ENCODE data around the gene GRIP2. TPM values are rescaled to one million over a fixed set of nuclear protein-coding genes. Genes with fewer than 3 reads are reported as not detected.

GRIP2 gene
- polyA plus RNA-seq, 1 experiment: not detected

DNA sequence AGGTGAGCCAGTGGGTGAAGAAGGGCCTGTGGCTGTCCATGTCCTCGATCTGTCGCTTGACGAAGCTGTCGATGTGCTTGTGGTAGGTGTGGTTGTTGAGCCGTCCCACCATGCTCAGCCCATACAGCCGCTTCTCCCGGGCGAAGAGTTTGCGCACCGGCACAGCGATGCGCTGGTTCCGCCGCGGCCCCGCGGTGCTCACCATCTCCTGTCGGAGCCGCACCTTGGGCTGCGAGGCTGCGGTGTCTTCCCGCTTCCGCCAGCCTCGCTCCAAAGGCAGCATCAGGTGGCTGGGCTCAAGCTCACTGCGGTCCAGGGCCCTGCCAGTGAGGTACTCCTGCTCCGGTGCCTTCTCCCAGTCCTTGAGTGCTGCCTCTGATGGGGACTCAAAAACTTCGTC is 34.0 kb upstream of the GRIP2 start:
- Histone ChIP-seq H3K27ac (ENCODE audit: low read depth, low read length) (no peak overlapping the region), H3K27me3 (ENCODE audit: control insufficient read depth, insufficient read depth, low read length) (peaks cover 19% of the 10 kb centered on the region), H3K4me3 (ENCODE audit: low read depth, low read length) (no peak overlapping the region), H3K9me3 (ENCODE audit: control insufficient read depth, insufficient read depth, low read length) (no peaks in the 10 kb centered on the region; the same call in 1 of the 2 replicates)
- ChIA-PET CTCF (no interaction called here), POLR2A (no interaction called here)
- DNase-seq (ENCODE audit: low read depth, low spot score): no peak
- TF ChIP-seq, protein P1, sequence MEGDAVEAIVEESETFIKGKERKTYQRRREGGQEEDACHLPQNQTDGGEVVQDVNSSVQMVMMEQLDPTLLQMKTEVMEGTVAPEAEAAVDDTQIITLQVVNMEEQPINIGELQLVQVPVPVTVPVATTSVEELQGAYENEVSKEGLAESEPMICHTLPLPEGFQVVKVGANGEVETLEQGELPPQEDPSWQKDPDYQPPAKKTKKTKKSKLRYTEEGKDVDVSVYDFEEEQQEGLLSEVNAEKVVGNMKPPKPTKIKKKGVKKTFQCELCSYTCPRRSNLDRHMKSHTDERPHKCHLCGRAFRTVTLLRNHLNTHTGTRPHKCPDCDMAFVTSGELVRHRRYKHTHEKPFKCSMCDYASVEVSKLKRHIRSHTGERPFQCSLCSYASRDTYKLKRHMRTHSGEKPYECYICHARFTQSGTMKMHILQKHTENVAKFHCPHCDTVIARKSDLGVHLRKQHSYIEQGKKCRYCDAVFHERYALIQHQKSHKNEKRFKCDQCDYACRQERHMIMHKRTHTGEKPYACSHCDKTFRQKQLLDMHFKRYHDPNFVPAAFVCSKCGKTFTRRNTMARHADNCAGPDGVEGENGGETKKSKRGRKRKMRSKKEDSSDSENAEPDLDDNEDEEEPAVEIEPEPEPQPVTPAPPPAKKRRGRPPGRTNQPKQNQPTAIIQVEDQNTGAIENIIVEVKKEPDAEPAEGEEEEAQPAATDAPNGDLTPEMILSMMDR (IDR thresholded peaks at IDR 0.05; ENCODE audit: low read depth, low read length): no peak

DNA sequence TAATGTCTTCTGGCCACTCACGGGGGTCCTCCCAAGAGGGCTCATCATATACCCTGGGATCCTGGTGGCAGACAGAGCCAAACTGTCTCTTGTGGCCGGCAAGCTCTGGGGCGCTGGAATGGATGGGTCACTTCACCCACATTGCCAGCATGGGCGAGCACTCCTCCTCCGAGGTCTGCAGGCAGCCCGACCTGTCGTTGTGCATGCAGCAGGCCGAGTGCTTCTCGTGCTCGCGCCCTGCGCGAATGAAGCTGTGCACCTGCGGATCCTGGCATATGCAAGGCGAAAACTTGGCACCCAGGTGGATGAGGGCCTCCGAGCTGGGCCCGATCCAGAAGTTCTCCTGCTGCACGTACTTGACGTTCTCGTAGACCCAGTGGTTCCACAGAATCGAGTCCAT is 33.6 kb upstream of the GRIP2 start:
- TF ChIP-seq, protein P1 (IDR thresholded peaks at IDR 0.05; ENCODE audit: low read depth, low read length): no peak
- POLR2A ChIA-PET: no interaction called here
- CTCF ChIA-PET: no interaction called here
- Histone ChIP-seq H3K4me3 (ENCODE audit: low read depth, low read length) (no peak overlapping the region), H3K27ac (ENCODE audit: low read depth, low read length) (no peak overlapping the region), H3K27me3 (ENCODE audit: control insufficient read depth, insufficient read depth, low read length) (peaks cover 19% of the 10 kb centered on the region), H3K9me3 (ENCODE audit: control insufficient read depth, insufficient read depth, low read length) (no peaks in the 10 kb centered on the region; the same call in 1 of the 2 replicates)
- no peak for DNase-seq (ENCODE audit: low read depth, low spot score)

DNA sequence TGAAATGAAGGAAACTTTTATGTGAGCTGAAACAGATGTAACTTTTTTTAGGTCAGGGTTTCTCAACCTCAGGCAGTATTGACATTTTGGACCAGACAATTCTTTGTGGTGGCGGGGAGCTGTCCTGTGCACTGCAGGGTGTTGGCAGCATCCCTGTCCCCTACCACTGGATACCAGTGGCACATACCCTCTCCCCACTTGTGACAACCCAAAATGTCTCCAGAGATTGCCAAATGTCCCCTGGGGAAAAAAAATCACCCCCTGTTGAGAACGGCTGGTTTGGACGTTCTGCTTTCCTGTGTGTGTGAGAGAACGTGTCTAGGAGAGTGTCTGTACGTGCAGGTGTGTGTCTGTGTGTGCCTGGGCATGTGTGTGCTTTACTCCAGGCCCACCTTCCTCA is 30.7 kb upstream of the GRIP2 start:
- no peak overlapping the region for H3K4me3 ChIP-seq (ENCODE audit: low read depth, low read length)
- H3K27ac ChIP-seq (ENCODE audit: low read depth, low read length): no peak overlapping the region
- TF ChIP-seq, protein P1 (IDR thresholded peaks at IDR 0.05; ENCODE audit: low read depth, low read length): no peak
- H3K9me3 ChIP-seq (ENCODE audit: control insufficient read depth, insufficient read depth, low read length): no peaks in the 10 kb centered on the region; the same call in 1 of the 2 replicates
- DNase-seq (ENCODE audit: low read depth, low spot score): no peak
- ChIA-PET CTCF (no interaction called here), POLR2A (no interaction called here)
- peaks cover 25% of the 10 kb centered on the region for H3K27me3 ChIP-seq (ENCODE audit: control insufficient read depth, insufficient read depth, low read length)

DNA sequence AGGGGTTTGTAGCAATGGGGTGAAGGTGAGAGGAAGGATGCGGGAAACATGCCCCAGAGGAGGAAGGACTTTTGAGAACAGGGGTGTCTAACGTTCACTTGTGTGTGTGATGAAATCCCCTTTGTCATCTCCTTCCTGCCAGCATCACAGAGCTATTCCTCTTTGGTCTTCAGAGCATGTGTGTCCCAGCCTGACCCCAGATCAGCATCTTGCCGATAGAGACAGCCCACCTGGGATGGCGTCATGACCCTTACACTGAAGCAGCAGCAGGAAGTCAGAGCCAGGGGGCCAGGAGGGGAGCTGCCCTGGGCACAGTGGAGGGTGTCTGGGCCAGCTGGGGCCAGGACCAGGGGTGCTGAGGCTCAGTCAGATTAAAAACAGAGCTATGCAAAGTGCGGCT is 29.9 kb upstream of the GRIP2 start:
- POLR2A ChIA-PET: no interaction called here
- peaks cover 25% of the 10 kb centered on the region for H3K27me3 ChIP-seq (ENCODE audit: control insufficient read depth, insufficient read depth, low read length)
- CTCF ChIA-PET: no interaction called here
- TF ChIP-seq, protein P1 (IDR thresholded peaks at IDR 0.05; ENCODE audit: low read depth, low read length): no peak
- H3K27ac ChIP-seq (ENCODE audit: low read depth, low read length): no peak overlapping the region
- no peaks in the 10 kb centered on the region; the same call in 1 of the 2 replicates for H3K9me3 ChIP-seq (ENCODE audit: control insufficient read depth, insufficient read depth, low read length)
- DNase-seq (ENCODE audit: low read depth, low spot score): no peak
- H3K4me3 ChIP-seq (ENCODE audit: low read depth, low read length): no peak overlapping the region

DNA sequence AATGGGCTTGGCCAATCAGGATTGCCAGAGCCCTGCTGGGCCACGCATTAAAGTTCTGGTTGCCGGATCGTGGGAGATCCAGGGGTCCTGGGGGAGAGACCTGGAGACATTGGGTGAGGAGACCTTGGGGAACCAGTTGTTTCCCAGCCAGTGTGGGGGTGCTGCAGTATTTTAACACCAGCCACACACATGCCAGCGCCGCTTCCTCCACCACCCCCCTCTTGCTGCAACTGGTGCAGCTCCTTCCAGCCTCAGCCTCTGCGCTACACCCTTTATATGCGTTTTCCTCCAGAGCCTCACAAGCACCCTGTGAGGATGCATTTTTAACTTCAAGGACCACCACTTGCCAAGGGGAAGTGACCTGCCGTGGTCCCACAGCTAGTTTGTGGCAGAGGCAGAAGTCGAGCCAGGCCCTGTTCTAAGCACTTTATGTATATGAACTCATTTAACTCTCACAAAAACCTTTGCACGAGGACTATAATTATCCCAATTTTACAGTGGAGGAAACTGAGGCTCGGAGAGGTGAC is 29.4 kb upstream of the GRIP2 start:
- no peak overlapping the region for H3K27ac ChIP-seq (ENCODE audit: low read depth, low read length)

More for the DNA sequence above, 29.4 kb upstream of the GRIP2 start:
- peaks cover 27% of the 10 kb centered on the region for H3K27me3 ChIP-seq (ENCODE audit: control insufficient read depth, insufficient read depth, low read length)
- ChIA-PET POLR2A (no interaction called here), CTCF (no interaction called here)
- no peaks in the 10 kb centered on the region; the same call in 1 of the 2 replicates for H3K9me3 ChIP-seq (ENCODE audit: control insufficient read depth, insufficient read depth, low read length)
- H3K4me3 ChIP-seq (ENCODE audit: low read depth, low read length): no peak overlapping the region
- no peak for DNase-seq (ENCODE audit: low read depth, low spot score)
- TF ChIP-seq, protein P1 (IDR thresholded peaks at IDR 0.05; ENCODE audit: low read depth, low read length): no peak

Measured in AG04450 (cell line).